Measurements from ENCODE around the gene TMEM174.
A peak's percentile ranks its signal among the peaks of the same experiment; 100 is the strongest.

TMEM174 gene

DNA sequence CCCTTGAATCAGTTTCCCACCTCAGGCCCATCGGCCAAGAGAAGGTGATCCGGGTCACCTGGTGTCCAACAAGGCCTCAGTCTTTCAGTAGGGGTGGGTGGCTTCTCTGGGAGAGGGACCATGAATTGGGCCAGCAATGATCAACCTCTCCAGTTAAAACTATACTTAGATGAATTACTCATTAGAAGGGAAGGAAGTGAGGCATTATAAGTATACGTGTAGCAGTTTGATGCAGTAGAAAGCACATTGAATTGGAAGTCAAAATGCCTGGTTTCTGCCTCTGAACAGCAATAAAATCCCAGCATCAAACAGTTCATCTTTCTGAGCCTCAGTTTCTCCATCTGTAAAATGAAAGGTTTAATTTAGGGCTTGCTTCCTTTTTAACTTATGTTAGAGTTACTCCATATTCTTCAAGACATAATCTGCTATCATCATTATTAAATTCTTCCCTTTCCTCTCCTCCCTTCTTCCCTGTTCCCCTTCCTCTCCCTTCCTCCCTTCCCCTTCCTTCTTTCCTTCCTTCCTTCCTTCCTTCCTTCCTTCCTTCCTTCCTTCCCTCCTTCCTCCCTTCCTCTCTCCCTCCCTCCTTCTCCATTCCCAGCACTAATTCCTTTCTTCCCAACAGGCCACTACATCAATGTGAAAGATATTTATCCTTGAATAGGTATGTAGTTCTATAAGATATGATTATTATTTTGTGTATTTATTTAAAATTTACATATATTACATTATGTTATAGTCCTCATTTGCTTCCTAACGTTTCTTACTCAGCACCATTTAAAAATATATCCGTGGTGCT is 18.6 kb upstream of the TMEM174 start:
- DNase-seq = no peak

- DNase-seq = no peak
These were observed 17.4 kb upstream of the TMEM174 start for GRCh38 chr5:73155271-73156222.

- no peak for DNase-seq
These were observed 15.3 kb upstream of the TMEM174 start for GRCh38 chr5:73157414-73158303.

GRCh38 chr5:73158313-73158712 is 14.7 kb upstream of the TMEM174 start:
- DNase-seq = peak; percentile 37

DNA sequence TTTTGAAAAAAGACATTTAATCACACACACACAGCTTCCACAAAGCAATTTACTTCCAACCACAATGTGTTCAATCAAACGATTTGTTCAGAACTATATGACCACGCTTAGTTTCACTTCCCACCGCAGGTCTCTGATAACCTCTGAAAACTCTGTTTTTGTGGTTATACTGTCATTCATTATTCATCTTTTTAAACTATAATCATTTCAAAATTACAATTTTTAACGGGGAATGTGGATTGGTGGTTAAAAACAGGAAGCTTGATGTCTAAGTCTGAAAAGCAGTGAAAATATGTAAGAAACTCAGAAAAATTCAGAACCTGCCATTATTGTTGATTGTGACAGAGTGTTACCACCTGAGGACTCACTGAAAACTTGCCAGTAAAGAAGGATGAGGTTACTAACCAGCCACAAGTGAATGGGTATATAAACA is 12.7 kb upstream of the TMEM174 start:
- DNase-seq = no peak

GRCh38 chr5:73170522-73170921 is 2.5 kb upstream of the TMEM174 start:
- no peak for DNase-seq

DNA sequence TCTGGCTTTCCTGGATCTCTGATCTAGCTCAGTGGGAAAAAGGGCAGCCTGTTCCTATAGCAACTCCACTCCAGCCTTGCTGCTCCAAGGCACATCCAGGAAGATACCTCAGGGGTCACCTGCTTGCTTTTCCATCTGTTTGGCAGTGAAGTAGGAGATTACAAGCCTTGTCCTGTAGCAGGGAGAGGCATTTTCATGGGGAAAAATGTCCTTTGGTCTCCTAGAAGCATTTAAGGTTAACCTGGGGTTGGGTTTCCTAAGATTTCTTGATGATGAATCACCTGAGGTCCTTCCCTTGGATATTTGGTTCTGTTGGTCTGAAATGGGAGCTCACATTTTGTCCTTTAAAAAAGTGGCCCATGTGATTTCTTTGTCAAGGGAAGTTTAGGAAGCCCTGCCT is 1.5 kb upstream of the TMEM174 start:
- DNase-seq = no peak

DNA sequence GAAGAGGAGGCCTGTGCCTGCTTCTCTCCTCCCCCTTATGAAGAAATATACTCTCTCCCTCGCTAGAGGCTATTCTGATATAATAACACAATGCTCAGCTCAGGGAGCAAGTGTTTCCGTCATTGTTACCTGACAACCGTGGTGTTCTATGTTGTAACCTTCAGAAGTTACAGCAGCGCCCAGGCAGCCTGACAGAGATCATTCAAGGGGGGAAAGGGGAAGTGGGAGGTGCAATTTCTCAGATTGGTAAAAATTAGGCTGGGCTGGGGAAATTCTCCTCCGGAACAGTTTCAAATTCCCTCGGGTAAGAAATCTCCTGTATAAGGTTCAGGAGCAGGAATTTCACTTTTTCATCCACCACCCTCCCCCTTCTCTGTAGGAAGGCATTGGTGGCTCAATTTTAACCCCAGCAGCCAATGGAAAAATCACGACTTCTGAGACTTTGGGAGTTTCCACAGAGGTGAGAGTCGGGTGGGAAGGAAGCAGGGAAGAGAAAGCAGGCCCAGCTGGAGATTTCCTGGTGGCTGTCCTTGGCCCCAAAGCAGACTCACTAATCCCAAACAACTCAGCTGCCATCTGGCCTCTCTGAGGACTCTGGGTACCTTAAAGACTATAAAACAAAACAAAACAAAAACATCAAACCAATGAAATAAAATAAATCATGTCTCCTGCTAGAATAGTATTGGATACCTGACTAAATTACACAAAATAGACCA is 1.3 kb downstream of the TMEM174 start:
- DNase-seq = no peak

GRCh38 chr5:73176250-73176649 is 3.3 kb downstream of the TMEM174 start:
- no peak for DNase-seq

DNA sequence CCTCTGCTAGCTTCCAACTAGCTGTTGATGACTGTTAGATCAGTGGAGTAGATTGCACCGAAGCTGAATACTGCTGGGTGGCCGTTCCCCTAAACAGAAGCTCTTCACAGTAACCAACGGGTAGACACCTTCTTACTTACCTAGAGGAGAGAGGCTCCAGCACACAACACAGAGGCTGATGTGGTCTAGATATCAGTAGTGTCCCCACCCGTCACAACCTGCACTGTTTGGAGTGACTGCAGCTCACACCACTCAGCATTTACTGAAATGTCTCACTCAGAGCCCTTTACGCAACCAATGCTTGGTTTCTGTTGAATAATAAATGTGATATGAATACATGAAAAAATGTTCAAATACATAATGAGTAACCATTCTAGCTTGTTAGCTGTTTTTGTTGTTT is 5.3 kb downstream of the TMEM174 start:
- no peak for DNase-seq

GRCh38 chr5:73179730-73180129 is 6.7 kb downstream of the TMEM174 start:
- peak; percentile 3 for DNase-seq

GRCh38 chr5:73180566-73180965 is 7.6 kb downstream of the TMEM174 start:
- no peak for DNase-seq

DNA sequence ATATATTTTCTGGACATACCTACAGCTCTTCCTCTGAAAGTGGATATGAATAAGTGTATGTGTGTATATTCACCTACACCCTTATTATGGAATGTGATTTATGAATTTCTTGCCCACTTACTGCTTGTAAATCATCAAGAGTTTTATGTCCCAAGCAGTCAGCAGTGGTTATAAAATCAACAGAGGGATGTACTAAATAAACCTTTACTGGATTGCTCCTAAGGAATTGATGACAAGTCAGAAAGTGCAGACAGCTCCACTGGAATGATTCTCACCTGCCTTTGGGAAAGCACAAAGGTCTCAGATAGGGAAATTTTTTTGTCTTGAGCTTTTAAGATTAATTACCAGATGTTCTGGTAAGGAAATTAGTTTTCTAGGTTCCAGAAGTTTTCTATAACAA is 9.3 kb downstream of the TMEM174 start:
- no peak for DNase-seq

GRCh38 chr5:73183000-73183399 is 10.0 kb downstream of the TMEM174 start:
- no peak for DNase-seq

DNA sequence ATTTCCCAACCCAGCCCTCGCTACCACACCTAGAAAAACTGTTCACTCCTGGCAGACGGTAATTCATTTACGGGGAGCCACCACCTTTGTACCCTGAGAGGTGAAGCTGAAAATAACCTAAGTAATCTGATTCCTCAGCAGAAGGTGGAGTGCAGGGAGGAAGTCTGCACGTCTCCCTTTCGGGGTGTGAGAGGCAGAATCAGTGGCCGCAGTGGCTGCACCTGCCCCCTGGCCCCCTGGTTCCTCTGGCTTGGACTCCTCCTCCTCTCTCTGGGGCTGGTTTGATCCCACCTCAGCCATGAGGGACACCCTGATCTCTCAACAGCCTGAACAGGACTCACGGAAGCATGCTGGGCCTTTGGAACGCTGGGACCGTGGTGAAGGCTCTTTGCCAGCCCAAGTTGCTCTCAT is 10.5 kb downstream of the TMEM174 start:
- DNase-seq = peak; percentile 52

GRCh38 chr5:73186976-73187375 is 14.0 kb downstream of the TMEM174 start:
- DNase-seq = no peak

- DNase-seq = peak; percentile 9
These were observed 16.0 kb downstream of the TMEM174 start for GRCh38 chr5:73188764-73189531.

DNA sequence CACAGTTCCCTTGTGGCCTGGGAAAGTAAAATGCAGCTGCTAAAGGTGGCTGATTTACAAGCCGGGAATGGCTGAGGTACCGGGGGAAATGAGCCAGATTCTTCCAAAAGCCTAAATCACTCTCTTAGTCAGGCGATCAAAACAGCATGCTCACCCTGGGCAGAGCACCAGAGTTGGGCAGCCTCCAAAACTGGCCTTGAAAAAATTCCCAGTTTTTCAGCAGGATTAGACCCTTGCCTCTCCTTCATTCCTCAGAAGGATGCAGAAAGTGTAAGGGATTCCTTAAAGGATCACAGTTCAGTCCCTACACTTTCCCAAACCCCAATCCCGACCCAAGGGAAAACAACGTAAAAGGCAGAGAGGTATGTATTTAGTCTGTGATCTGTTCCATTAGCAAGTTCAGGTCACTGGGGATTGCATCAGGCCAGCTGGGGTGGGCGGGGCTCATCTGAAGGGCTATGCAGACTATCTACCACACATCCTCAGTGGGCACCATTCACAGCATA is 16.9 kb downstream of the TMEM174 start:
- DNase-seq = peak; percentile 15

GRCh38 chr5:73192370-73192769 is 19.4 kb downstream of the TMEM174 start:
- DNase-seq = no peak

GRCh38 chr5:73193592-73193991 is 20.6 kb downstream of the TMEM174 start:
- DNase-seq = no peak

DNA sequence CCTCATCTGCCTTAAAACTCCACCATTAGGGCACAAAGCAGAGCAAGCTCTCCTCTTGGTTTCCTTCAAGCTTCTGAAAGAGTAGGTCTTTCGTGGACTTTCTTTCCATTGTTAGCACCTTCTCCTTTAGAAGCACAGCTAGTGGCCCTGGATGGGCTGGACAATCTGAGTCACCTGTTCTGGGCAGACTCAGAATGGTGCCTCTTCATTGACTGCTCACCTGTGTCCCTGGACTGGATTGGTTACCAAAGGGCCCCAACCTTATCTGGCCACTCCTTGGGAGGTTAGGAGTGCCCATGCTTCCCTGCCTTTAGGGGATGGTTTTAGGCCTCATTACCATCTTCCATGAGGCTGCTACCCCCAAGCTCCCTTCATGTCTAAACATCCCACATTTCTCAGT is 23.2 kb downstream of the TMEM174 start:
- DNase-seq = no peak
